PC-3 (cell line): ENCODE measurements around the gene GPR83. TPM values are rescaled to one million over a fixed set of nuclear protein-coding genes. Genes with fewer than 3 reads are reported as not detected.

Source experiments
- ATAC-seq: fragments of 200-7000 bp; cut with Tn5 transposase; 2 replicates; pipeline ENCODE4 v1.9.1; 2020; ENCODE audit warnings: mild to moderate bottlenecking, moderate library complexity
- BruUV-seq: library from RNA; stranded (reverse); fragments of 400-500 nt; replicated peaks from 2 replicates; lab custom pipeline; 2021; lab: Mats Ljungman, UMichigan
- CTCF ChIA-PET: fragments of 300-600 bp; sonication (Branson Sonifier 250); formaldehyde crosslinking; loops from one replicate; lab custom pipeline; 2022; ENCODE audit warnings: antibody characterized with exemption; lab: Charles Lee
- POLR2A ChIA-PET: fragments of 300-600 bp; sonication (Branson Sonifier 250); formaldehyde crosslinking; loops from one replicate; lab custom pipeline; 2022; ENCODE audit warnings: antibody characterized with exemption; ENCODE audit not compliant: unreplicated experiment; lab: Charles Lee
- DNase-seq: peaks from one replicate; pipeline ENCODE4 v3.0.0-alpha.2; 2015
- H2AFZ ChIP-seq: fragments of 300-600 bp; sonication (generic); 2 replicates; pipeline ENCODE4 v1.6.0; 2016; ENCODE audit warnings: antibody characterized with exemption, low read length
- H3F3A ChIP-seq: fragments of 300-600 bp; sonication (generic); one replicate; pipeline ENCODE4 v1.6.0; 2017; ENCODE audit warnings: antibody characterized with exemption, low read length, control low read depth, mild to moderate bottlenecking; ENCODE audit not compliant: unreplicated experiment
- H3K27ac ChIP-seq: fragments of 300-600 bp; sonication (generic); 2 replicates; pipeline ENCODE4 v1.5.1; 2016; ENCODE audit warnings: mild to moderate bottlenecking, low read length
- H3K27me3 ChIP-seq: fragments of 300-600 bp; sonication (generic); 2 replicates; pipeline ENCODE4 v1.6.1; 2016; ENCODE audit warnings: low read length, mixed read lengths
- H3K36me3 ChIP-seq: fragments of 300-600 bp; sonication (generic); 2 replicates; pipeline ENCODE4 v1.6.1; 2016; ENCODE audit warnings: low read depth, mixed run types, low read length, mixed read lengths
- H3K4me1 ChIP-seq: fragments of 300-600 bp; sonication (generic); 2 replicates; pipeline ENCODE4 v1.5.1; 2016; ENCODE audit warnings: low read length; ENCODE audit not compliant: insufficient read depth
- H3K4me2 ChIP-seq: fragments of 300-600 bp; sonication (generic); 2 replicates; pipeline ENCODE4 v1.6.0; 2016; ENCODE audit warnings: low read length
- H3K4me3 ChIP-seq: fragments of 300-600 bp; sonication (generic); 2 replicates; pipeline ENCODE4 v1.5.1; 2016; ENCODE audit warnings: mild to moderate bottlenecking, low read length, mixed read lengths
- H3K79me2 ChIP-seq: fragments of 300-600 bp; sonication (generic); 2 replicates; pipeline ENCODE4 v1.6.1; 2017; ENCODE audit warnings: low read length, mixed read lengths
- H3K9ac ChIP-seq: fragments of 300-600 bp; sonication (generic); 2 replicates; pipeline ENCODE4 v1.6.0; 2016; ENCODE audit warnings: mild to moderate bottlenecking, low read length
- H3K9me2 ChIP-seq: fragments of 300-600 bp; sonication (generic); replicated peaks from 2 replicates; pipeline ENCODE4 v1.6.1; 2016; ENCODE audit warnings: mixed run types, low read length, mixed read lengths
- H3K9me3 ChIP-seq: fragments of 300-600 bp; sonication (generic); 2 replicates; pipeline ENCODE4 v1.6.1; 2016; ENCODE audit warnings: low read length, mixed read lengths
- H4K20me1 ChIP-seq: fragments of 300-600 bp; sonication (generic); 2 replicates; pipeline ENCODE4 v1.6.1; 2016; ENCODE audit warnings: low read length, mixed read lengths
- CTCF ChIP-seq: fragments of 300-600 bp; sonication (generic); conservative IDR thresholded peaks from 2 replicates; pipeline ENCODE4 v1.5.1; 2017; ENCODE audit warnings: antibody characterized with exemption, low read depth, mild to moderate bottlenecking, low read length
- EZH2 ChIP-seq: fragments of 300-600 bp; sonication (generic); IDR thresholded peaks from one replicate; pipeline ENCODE4 v1.6.1; 2017; ENCODE audit warnings: antibody characterized with exemption, mild to moderate bottlenecking, low read length; ENCODE audit not compliant: unreplicated experiment
- EZH2phosphoT487 ChIP-seq: fragments of 300-600 bp; sonication (generic); IDR thresholded peaks from 2 replicates; pipeline ENCODE4 v1.6.1; 2018; ENCODE audit warnings: mild to moderate bottlenecking, antibody characterized with exemption, low read length, borderline replicate concordance
- intact Hi-C: fragments of 100-400 bp; cut with micrococcal nuclease; formaldehyde crosslinking; loops from 2 replicates; pipeline ENCODE4 v1.9.0; 2023
- total RNA-seq: library from RNA; depleted of rRNA; stranded (reverse); fragments of >200 nt; gene quantifications from 2 replicates; pipeline ENCODE4 v1.2.3, GENCODE V29; 2014

Gene GPR83
- total RNA-seq, 1 experiment from 2014 or later: not detected

- CTCF ChIA-PET: no interaction called here
- peak; percentile 90 for ATAC-seq
- H3K27me3 ChIP-seq: no peaks in the 10 kb centered on the region
- TF ChIP-seq CTCF: no peak
- TF ChIP-seq EZH2: no peak
- no peak for TF ChIP-seq EZH2phosphoT487
- no peaks in the 10 kb centered on the region for H3K9me2 ChIP-seq
- H3K79me2 ChIP-seq: no peaks in the 10 kb centered on the region
- no peaks in the 10 kb centered on the region for H4K20me1 ChIP-seq
- intact Hi-C loops: no loop called here
- peak overlapping the region; percentile 35 for H3K4me2 ChIP-seq
- no peak overlapping the region for H3K4me3 ChIP-seq
- H3F3A ChIP-seq: no peaks in the 10 kb centered on the region
- H3K9ac ChIP-seq: no peak overlapping the region
- POLR2A ChIA-PET: no interaction called here
- no peaks in the 10 kb centered on the region for H3K36me3 ChIP-seq
- no TSS peak for BruUV-seq
- no peak overlapping the region for H3K27ac ChIP-seq
- peaks cover 9% of the 10 kb centered on the region for H3K4me1 ChIP-seq
- H3K9me3 ChIP-seq: no peaks in the 10 kb centered on the region
- H2AFZ ChIP-seq: no peak overlapping the region
- DNase-seq: peak; percentile 83
These were observed 70.4 kb downstream of the GPR83 start for GRCh38 chr11:94330789-94331188.

GRCh38 chr11:94329501-94329900, 71.7 kb downstream of the GPR83 start:
- no peaks in the 10 kb centered on the region for H3K36me3 ChIP-seq
- H2AFZ ChIP-seq: no peak overlapping the region
- no peak for TF ChIP-seq EZH2
- no peak for TF ChIP-seq CTCF
- no peak for TF ChIP-seq EZH2phosphoT487
- no peaks in the 10 kb centered on the region for H3F3A ChIP-seq
- H3K4me1 ChIP-seq: peaks cover 9% of the 10 kb centered on the region
- ChIA-PET CTCF (no interaction called here), POLR2A (no interaction called here)
- no peak overlapping the region for H3K4me3 ChIP-seq
- intact Hi-C loops: no loop called here
- no peak overlapping the region for H3K4me2 ChIP-seq
- no peaks in the 10 kb centered on the region for H4K20me1 ChIP-seq
- H3K27me3 ChIP-seq: no peaks in the 10 kb centered on the region
- no peak overlapping the region for H3K27ac ChIP-seq
- no peak overlapping the region for H3K9ac ChIP-seq
- H3K9me3 ChIP-seq: no peaks in the 10 kb centered on the region
- no peaks in the 10 kb centered on the region for H3K79me2 ChIP-seq
- DNase-seq (no peak), ATAC-seq (no peak)
- no TSS peak for BruUV-seq
- H3K9me2 ChIP-seq: no peaks in the 10 kb centered on the region

- no peak for ATAC-seq
- Histone ChIP-seq H2AFZ (no peak overlapping the region), H3K4me2 (no peak overlapping the region), H3K4me1 (peaks cover 9% of the 10 kb centered on the region), H4K20me1 (no peaks in the 10 kb centered on the region), H3K9ac (no peak overlapping the region), H3K4me3 (no peak overlapping the region), H3K36me3 (no peaks in the 10 kb centered on the region), H3K9me2 (no peaks in the 10 kb centered on the region), H3K79me2 (no peaks in the 10 kb centered on the region), H3K27me3 (no peaks in the 10 kb centered on the region), H3K27ac (no peak overlapping the region), H3K9me3 (no peaks in the 10 kb centered on the region), H3F3A (no peaks in the 10 kb centered on the region)
- TF ChIP-seq EZH2phosphoT487 (no peak), EZH2 (no peak), CTCF (no peak)
- DNase-seq: no peak
- ChIA-PET POLR2A (no interaction called here), CTCF (no interaction called here)
- BruUV-seq: no TSS peak
- intact Hi-C loops: no loop called here
These were observed 72.6 kb downstream of the GPR83 start for GRCh38 chr11:94328587-94329080.
